GM18867 (cell line): ENCODE data around the gene ADAMTS3.

Source experiments
- ATAC-seq: cut with Tn5 transposase; IDR thresholded peaks from one replicate; pipeline ENCODE4 v1.9.1; 2021; ENCODE audit warnings: mild to moderate bottlenecking, moderate library complexity; ENCODE audit not compliant: unreplicated experiment

The ADAMTS3 gene

GRCh38 chr4:72352711-72353110 lies 216.3 kb downstream of the ADAMTS3 start:
- no peak for ATAC-seq

DNA sequence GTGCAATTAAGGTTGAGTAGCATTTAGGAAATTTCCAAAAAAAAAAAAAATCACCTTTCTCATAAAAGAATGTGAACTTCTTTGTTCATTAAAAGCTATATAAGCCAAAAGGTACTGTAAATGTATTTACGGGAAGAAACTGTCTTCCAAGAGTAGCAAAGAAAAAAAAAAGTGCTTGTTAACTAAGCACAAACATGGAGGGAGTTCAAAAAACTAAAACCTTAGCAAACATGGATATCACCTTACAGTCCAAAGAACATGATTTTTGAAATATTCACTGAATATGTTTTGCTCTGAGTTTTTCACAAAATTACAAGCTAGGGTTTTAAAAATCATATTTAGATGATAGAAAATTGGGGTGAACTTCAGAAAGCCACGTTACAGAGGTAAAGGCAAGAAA lies 217.5 kb downstream of the ADAMTS3 start:
- ATAC-seq, result no peak

- ATAC-seq, result no peak
These were observed 220.3 kb downstream of the ADAMTS3 start for GRCh38 chr4:72348701-72349100.

- ATAC-seq, result no peak
These were observed 224.6 kb downstream of the ADAMTS3 start for GRCh38 chr4:72344418-72344817.

DNA sequence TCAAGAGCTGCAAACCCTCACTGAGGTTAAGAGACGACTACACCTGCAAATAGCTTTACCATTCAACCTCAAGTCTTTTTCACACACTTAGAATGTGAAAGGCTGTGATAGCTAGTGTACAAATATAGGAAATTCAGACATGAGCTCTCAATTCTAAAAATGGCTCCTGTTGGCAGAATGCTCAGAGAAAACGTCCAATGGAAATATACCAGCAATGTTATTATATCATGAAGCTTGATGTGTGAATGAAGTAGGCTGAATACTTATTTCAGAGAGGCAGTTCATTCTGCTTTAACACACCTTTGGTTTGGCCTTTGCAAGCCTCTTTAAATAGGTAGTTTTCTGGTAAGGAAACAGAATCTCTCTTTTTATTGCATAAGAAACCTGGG lies 227.6 kb downstream of the ADAMTS3 start:
- no peak for ATAC-seq

GRCh38 chr4:72340803-72341431 lies 228.1 kb downstream of the ADAMTS3 start:
- no peak for ATAC-seq

DNA sequence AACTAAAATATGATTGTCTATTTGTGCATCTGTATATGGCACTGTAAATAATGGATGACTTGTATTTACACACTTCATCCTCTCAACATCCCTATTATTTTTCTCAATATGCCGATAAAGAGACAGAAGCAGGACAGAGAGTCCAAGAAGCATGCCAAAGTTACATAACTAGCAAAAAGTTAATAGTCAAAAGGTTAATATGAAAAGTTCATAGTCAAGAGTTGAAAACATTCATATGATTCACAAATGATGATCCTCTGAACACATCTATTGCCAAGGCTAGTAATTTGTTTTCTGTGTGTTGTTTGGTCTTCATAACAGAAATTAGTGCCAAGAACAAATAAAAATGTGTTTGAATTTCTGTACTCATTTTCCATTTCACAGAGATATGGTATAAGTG lies 231.0 kb downstream of the ADAMTS3 start:
- ATAC-seq, result no peak

GRCh38 chr4:72330381-72330780 lies 238.6 kb downstream of the ADAMTS3 start:
- ATAC-seq, result no peak

GRCh38 chr4:72326692-72327632 lies 242.1 kb downstream of the ADAMTS3 start:
- no peak for ATAC-seq

DNA sequence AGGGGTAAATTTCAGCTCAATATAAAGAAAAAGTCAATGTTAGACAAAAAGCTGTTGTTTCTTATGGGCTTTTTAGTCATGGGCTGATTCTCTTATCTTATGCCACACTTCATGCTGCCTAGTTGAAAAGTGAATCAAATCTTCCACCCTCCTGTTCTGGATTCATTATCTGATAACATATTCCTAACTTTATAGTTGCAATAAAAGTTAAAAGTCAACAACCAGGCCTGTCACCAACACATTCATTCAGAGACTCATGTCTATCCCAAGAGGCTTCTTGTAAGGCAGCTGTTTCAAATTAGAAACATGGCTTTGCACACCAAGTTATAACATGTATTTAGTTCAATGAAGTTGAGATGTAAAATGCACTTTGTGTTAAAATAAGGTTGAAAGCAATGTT lies 243.8 kb downstream of the ADAMTS3 start:
- ATAC-seq, result no peak

- ATAC-seq, result peak; percentile 42
These were observed 245.8 kb downstream of the ADAMTS3 start for GRCh38 chr4:72323227-72323626.

DNA sequence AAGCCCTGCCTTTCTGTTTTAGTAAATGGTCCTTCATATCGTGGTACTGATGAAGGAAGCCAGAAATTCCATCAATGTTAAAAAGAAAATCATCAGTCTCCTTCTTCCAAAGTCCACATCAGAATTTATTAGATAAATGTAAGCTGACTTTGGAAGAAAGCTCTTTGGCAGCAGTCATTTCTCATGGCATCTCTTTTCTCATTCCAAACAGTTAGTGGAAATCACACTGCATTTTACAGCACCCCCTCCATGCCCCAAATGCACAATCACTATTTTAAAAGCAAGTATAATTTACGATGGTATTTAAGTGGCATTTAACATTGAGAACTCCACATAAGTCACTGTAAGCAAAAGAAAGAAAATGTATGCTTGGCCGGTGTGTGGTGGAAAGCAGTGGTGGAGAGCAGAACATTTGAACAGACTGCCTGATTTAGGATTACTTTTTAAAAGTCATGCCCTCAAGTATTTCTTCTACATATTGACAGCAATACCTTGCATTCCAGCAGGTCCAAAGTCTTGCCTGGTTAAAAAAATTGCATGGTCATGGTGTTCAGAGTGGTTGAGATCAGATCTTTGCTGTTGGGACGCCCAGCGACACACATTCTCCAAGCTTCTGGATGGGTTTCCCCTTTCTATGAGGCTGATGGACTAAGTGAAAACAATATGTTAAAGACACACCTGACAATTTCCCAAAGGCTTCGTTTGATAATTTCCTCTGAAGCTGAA lies 248.6 kb downstream of the ADAMTS3 start:
- ATAC-seq, result no peak

GRCh38 chr4:72319601-72320021 lies 249.4 kb downstream of the ADAMTS3 start:
- ATAC-seq, result no peak

- no peak for ATAC-seq
These were observed 250.4 kb downstream of the ADAMTS3 start for GRCh38 chr4:72318421-72319170.

GRCh38 chr4:72314869-72315268 lies 254.2 kb downstream of the ADAMTS3 start:
- no peak for ATAC-seq

- no peak for ATAC-seq
These were observed 255.9 kb downstream of the ADAMTS3 start for GRCh38 chr4:72313121-72313520.

DNA sequence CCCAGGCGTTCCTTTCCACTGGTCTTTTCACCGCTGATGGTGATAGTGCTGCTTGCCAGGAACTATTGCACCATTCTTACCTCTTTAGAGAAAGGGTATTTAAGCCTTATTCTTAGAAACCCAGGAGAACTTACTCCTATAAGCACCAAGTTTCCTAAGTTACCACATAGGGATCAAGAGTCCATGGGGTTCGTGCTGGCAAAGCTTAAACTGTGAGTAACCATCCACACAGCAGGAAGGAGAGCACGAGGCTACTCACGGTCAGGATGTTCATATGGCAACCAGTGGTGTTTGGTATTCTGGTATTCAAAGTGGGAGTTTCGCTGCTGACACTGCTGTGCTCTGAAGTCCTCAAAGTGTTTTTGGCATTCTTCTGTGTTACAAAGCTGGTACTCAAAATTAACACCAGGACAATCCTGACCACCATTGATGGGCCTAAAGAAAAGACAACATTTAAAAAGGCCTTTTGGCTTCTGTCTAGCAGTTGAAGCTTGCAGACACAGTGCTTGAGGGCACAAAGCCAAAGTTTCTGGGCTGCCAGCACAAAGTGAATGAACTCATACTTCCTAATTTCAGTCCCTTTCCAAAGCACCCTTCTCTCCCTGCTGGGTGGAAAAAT lies 256.9 kb downstream of the ADAMTS3 start:
- ATAC-seq, result peak; percentile 90

GRCh38 chr4:72311291-72311690 lies 257.7 kb downstream of the ADAMTS3 start:
- ATAC-seq, result no peak

DNA sequence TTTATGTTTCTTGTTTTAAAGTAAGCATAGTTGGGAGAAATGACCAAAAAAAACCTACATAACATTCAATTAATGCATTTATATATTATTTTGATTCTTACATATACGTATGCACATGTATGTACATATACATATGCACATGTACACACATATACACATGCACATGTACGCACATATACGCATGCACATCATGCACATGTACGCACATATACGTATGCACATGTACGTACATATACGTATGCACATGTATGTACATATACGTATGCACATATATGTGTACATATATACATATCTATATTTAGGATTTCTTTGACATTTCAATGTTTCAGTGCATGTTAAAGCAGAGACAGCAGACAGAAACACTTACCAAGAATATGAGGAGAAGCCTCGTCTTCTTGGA lies 263.4 kb downstream of the ADAMTS3 start:
- ATAC-seq, result no peak

- ATAC-seq, result no peak
These were observed 263.9 kb downstream of the ADAMTS3 start for GRCh38 chr4:72305080-72305479.
